Mesendoderm (in vitro differentiated cells): ENCODE results near the gene SMG1.

Experiments used
- DNase-seq: peaks from one replicate; pipeline ENCODE4 v3.0.0; 2013
- H2AK5ac ChIP-seq: 2 replicates; pipeline ENCODE4 v1.6.1; 2013; ENCODE audit warnings: low read length, inconsistent platforms
- H2BK120ac ChIP-seq: 2 replicates; pipeline ENCODE4 v1.6.1; 2013; ENCODE audit warnings: low read depth, mild to moderate bottlenecking, low read length, moderate library complexity, mixed read lengths
- H2BK15ac ChIP-seq: replicated peaks from 2 replicates; pipeline ENCODE4 v1.6.1; 2013; ENCODE audit warnings: low read depth, mild to moderate bottlenecking, moderate library complexity
- H2BK5ac ChIP-seq: 2 replicates; pipeline ENCODE4 v1.6.1; 2013; ENCODE audit warnings: low read length, inconsistent platforms
- H3K18ac ChIP-seq: 2 replicates; pipeline ENCODE4 v1.6.1; 2013; ENCODE audit warnings: mild to moderate bottlenecking, low read length, mixed read lengths
- H3K23ac ChIP-seq: one replicate; pipeline ENCODE4 v1.6.1; 2013; ENCODE audit warnings: low read length
- H3K27ac ChIP-seq: 2 replicates; pipeline ENCODE4 v1.5.1; 2013; ENCODE audit warnings: low read depth, mild to moderate bottlenecking, inconsistent platforms, low read length, moderate library complexity
- H3K27me3 ChIP-seq: 2 replicates; pipeline ENCODE4 v1.6.1; 2013; ENCODE audit warnings: low read length, control low read depth, mild to moderate bottlenecking, inconsistent platforms; ENCODE audit not compliant: insufficient read depth, poor library complexity
- H3K36me3 ChIP-seq: 2 replicates; pipeline ENCODE4 v1.6.1; 2013; ENCODE audit warnings: low read length, inconsistent platforms; ENCODE audit not compliant: control insufficient read depth, insufficient read depth
- H3K4ac ChIP-seq: one replicate; pipeline ENCODE4 v1.6.1; 2013; ENCODE audit warnings: low read depth, mild to moderate bottlenecking, low read length, moderate library complexity
- H3K4me1 ChIP-seq: 2 replicates; pipeline ENCODE4 v1.6.1; 2013; ENCODE audit warnings: low read depth, low read length, inconsistent platforms; ENCODE audit not compliant: control insufficient read depth
- H3K4me2 ChIP-seq: 2 replicates; pipeline ENCODE4 v1.6.1; 2013; ENCODE audit warnings: low read length
- H3K4me3 ChIP-seq: 2 replicates; pipeline ENCODE4 v1.5.1; 2013; ENCODE audit warnings: mild to moderate bottlenecking, low read length
- H3K56ac ChIP-seq: one replicate; pipeline ENCODE4 v1.6.1; 2013; ENCODE audit warnings: low read length
- H3K79me1 ChIP-seq: 2 replicates; pipeline ENCODE4 v1.6.1; 2013; ENCODE audit warnings: low read length, inconsistent platforms
- H3K79me2 ChIP-seq: 2 replicates; pipeline ENCODE4 v1.6.1; 2013; ENCODE audit warnings: mild to moderate bottlenecking, low read length; ENCODE audit not compliant: control insufficient read depth, insufficient read depth
- H3K9ac ChIP-seq: 2 replicates; pipeline ENCODE4 v1.6.1; 2013; ENCODE audit warnings: low read length, inconsistent platforms
- H4K5ac ChIP-seq: one replicate; pipeline ENCODE4 v1.6.1; 2013; ENCODE audit warnings: low read length
- H4K8ac ChIP-seq: one replicate; pipeline ENCODE4 v1.6.1; 2013; ENCODE audit warnings: low read depth, mild to moderate bottlenecking, control low read depth, low read length, moderate library complexity
- WGBS: extraction: QIAGEN DNeasy Blood & Tissue Kit; methylation state at CpG from one replicate; pipeline ENCODE4 v1.1.7; 2013; ENCODE audit warnings: low lambda C conversion rate, missing lambda C conversion rate; ENCODE audit not compliant: insufficient coverage; ENCODE audit errors: extremely low coverage; 5-methylcytosine and 5-hydroxymethylcytosine counted together

SMG1 gene

GRCh38 chr16:18853694-18854093 is 72.5 kb downstream of the SMG1 start:
- Histone ChIP-seq H3K79me2 (no peaks in the 10 kb centered on the region), H3K27ac (no peak overlapping the region), H3K56ac (no peak overlapping the region), H2AK5ac (no peak overlapping the region), H3K79me1 (no peaks in the 10 kb centered on the region), H4K5ac (no peak overlapping the region), H3K27me3 (no peaks in the 10 kb centered on the region), H3K18ac (no peak overlapping the region), H3K4ac (no peak overlapping the region), H2BK5ac (no peak overlapping the region), H3K4me3 (no peak overlapping the region), H3K23ac (no peak overlapping the region), H2BK15ac (no peak overlapping the region), H2BK120ac (no peak overlapping the region), H3K4me2 (no peak overlapping the region), H3K4me1 (no peaks in the 10 kb centered on the region), H3K9ac (no peak overlapping the region), H3K36me3 (peaks cover 14% of the 10 kb centered on the region), H4K8ac (no peak overlapping the region)
- DNase-seq, result no peak

- Histone ChIP-seq H3K18ac (no peak overlapping the region), H2BK120ac (no peak overlapping the region), H2AK5ac (no peak overlapping the region), H3K27ac (no peak overlapping the region), H3K27me3 (no peaks in the 10 kb centered on the region), H2BK5ac (no peak overlapping the region), H4K8ac (no peak overlapping the region), H3K79me2 (no peaks in the 10 kb centered on the region), H3K36me3 (peaks cover 15% of the 10 kb centered on the region), H3K79me1 (no peaks in the 10 kb centered on the region), H3K56ac (no peak overlapping the region), H2BK15ac (no peak overlapping the region), H3K4me1 (no peaks in the 10 kb centered on the region), H3K9ac (no peak overlapping the region), H3K4ac (no peak overlapping the region), H4K5ac (no peak overlapping the region), H3K23ac (no peak overlapping the region), H3K4me2 (no peak overlapping the region), H3K4me3 (no peak overlapping the region)
- WGBS, result no CpG with 5 or more reads among the region's 1 CpG
- DNase-seq, result no peak
Measured at GRCh38 chr16:18852647-18853046, 73.6 kb downstream of the SMG1 start.

GRCh38 chr16:18846416-18846815 is 79.8 kb downstream of the SMG1 start:
- no peak overlapping the region for H3K56ac ChIP-seq
- DNase-seq, result no peak
- peaks cover 13% of the 10 kb centered on the region for H3K36me3 ChIP-seq

GRCh38 chr16:18842565-18842964 is 83.6 kb downstream of the SMG1 start:
- Histone ChIP-seq H3K79me2 (no peaks in the 10 kb centered on the region), H4K8ac (no peak overlapping the region), H3K18ac (no peak overlapping the region), H4K5ac (no peak overlapping the region), H2BK120ac (no peak overlapping the region), H3K36me3 (peaks cover 7% of the 10 kb centered on the region), H3K27me3 (no peaks in the 10 kb centered on the region), H3K4me3 (no peak overlapping the region), H2AK5ac (no peak overlapping the region), H3K56ac (no peak overlapping the region), H2BK15ac (no peak overlapping the region), H3K27ac (no peak overlapping the region), H3K9ac (no peak overlapping the region), H3K4me2 (no peak overlapping the region), H3K79me1 (peaks cover 2% of the 10 kb centered on the region), H3K4me1 (no peaks in the 10 kb centered on the region), H3K4ac (no peak overlapping the region), H3K23ac (no peak overlapping the region), H2BK5ac (no peak overlapping the region)
- WGBS, result no CpG with 5 or more reads among the region's 6 CpGs
- no peak for DNase-seq

More at GRCh38 chr16:18846416-18846815, 79.8 kb downstream of the SMG1 start:
- H3K18ac ChIP-seq, result no peak overlapping the region
- WGBS, result no CpG with 5 or more reads among the region's 1 CpG
- H4K5ac ChIP-seq, result no peak overlapping the region
- H3K9ac ChIP-seq, result no peak overlapping the region
- no peak overlapping the region for H3K23ac ChIP-seq
- H2AK5ac ChIP-seq, result no peak overlapping the region
- no peaks in the 10 kb centered on the region for H3K27me3 ChIP-seq
- no peak overlapping the region for H4K8ac ChIP-seq
- H3K79me2 ChIP-seq, result no peaks in the 10 kb centered on the region
- H2BK120ac ChIP-seq, result no peak overlapping the region
- H3K4me1 ChIP-seq, result no peaks in the 10 kb centered on the region
- peaks cover 2% of the 10 kb centered on the region for H3K79me1 ChIP-seq
- H3K4me2 ChIP-seq, result no peak overlapping the region
- H3K4ac ChIP-seq, result no peak overlapping the region
- no peak overlapping the region for H3K27ac ChIP-seq
- no peak overlapping the region for H2BK5ac ChIP-seq
- H2BK15ac ChIP-seq, result no peak overlapping the region
- no peak overlapping the region for H3K4me3 ChIP-seq

- whole genome bisulfite sequencing, result no CpG with 5 or more reads among the region's 7 CpGs
- no peak overlapping the region for H3K56ac ChIP-seq
- H2AK5ac ChIP-seq, result no peak overlapping the region
Measured at GRCh38 chr16:18841833-18842525, 84.2 kb downstream of the SMG1 start.

GRCh38 chr16:18839555-18839954 is 86.7 kb downstream of the SMG1 start:
- no peak overlapping the region for H3K9ac ChIP-seq
- no peak overlapping the region for H2BK5ac ChIP-seq
- no peak overlapping the region for H3K18ac ChIP-seq
- no peak overlapping the region for H2BK120ac ChIP-seq
- H3K27me3 ChIP-seq, result no peaks in the 10 kb centered on the region
- no peak overlapping the region for H3K27ac ChIP-seq
- no peak overlapping the region for H4K8ac ChIP-seq
- no peak overlapping the region for H2BK15ac ChIP-seq
- peaks cover 13% of the 10 kb centered on the region for H3K36me3 ChIP-seq
- H4K5ac ChIP-seq, result no peak overlapping the region
- no peak overlapping the region for H2AK5ac ChIP-seq
- no peaks in the 10 kb centered on the region for H3K79me1 ChIP-seq
- no peak overlapping the region for H3K4me2 ChIP-seq
- no peak overlapping the region for H3K56ac ChIP-seq
- H3K4me1 ChIP-seq, result no peaks in the 10 kb centered on the region
- WGBS, result 100% methylated on average over 1 of the region's 6 CpGs
- H3K23ac ChIP-seq, result no peak overlapping the region
- peak; percentile 39 for DNase-seq
- no peaks in the 10 kb centered on the region for H3K79me2 ChIP-seq
- H3K4me3 ChIP-seq, result no peak overlapping the region
- H3K4ac ChIP-seq, result no peak overlapping the region

More at GRCh38 chr16:18841833-18842525, 84.2 kb downstream of the SMG1 start:
- Histone ChIP-seq H3K4ac (no peak overlapping the region), H2BK120ac (no peak overlapping the region), H4K8ac (no peak overlapping the region), H3K9ac (no peak overlapping the region), H3K36me3 (peaks cover 8% of the 10 kb centered on the region), H3K4me1 (no peaks in the 10 kb centered on the region), H3K4me3 (no peak overlapping the region), H3K79me2 (no peaks in the 10 kb centered on the region), H3K18ac (no peak overlapping the region), H3K79me1 (no peaks in the 10 kb centered on the region), H2BK15ac (no peak overlapping the region), H2BK5ac (no peak overlapping the region), H4K5ac (no peak overlapping the region), H3K27me3 (no peaks in the 10 kb centered on the region), H3K27ac (no peak overlapping the region), H3K4me2 (no peak overlapping the region), H3K23ac (no peak overlapping the region)
- no peak for DNase-seq
